Effector memory CD8-positive, alpha-beta T cell (primary cell): ENCODE results near the gene CACNG8.
A peak's percentile ranks its signal among the peaks of the same experiment; 100 is the strongest.

ENCODE experiments used
- ATAC-seq: fragments of 150-1000 bp; cut with Tn5 transposase; replicated peaks from 2 replicates; pipeline ENCODE4 v1.10.0; 2021; ENCODE audit warnings: mild to moderate bottlenecking, moderate library complexity
- DNase-seq, 3 experiments: peaks; one replicate each; pipeline ENCODE4 v3.0.0; 2021
- H3K27ac Mint-ChIP-seq, 2 donors: one replicate each; pipeline ENCODE4 v1.8.0; 2022; ENCODE audit warnings: mild to moderate bottlenecking in 2 of 2, mixed read lengths in 2 of 2, moderate library complexity in 2 of 2
- H3K27me3 Mint-ChIP-seq, 2 donors: one replicate each; pipeline ENCODE4 v1.8.0; 2022; ENCODE audit warnings: mixed read lengths in 2 of 2
- H3K36me3 Mint-ChIP-seq: one replicate; pipeline ENCODE4 v1.8.0; 2022; ENCODE audit warnings: mild to moderate bottlenecking, moderate library complexity, mixed read lengths; ENCODE audit not compliant: insufficient read depth
- H3K4me1 Mint-ChIP-seq, 2 donors: one replicate each; pipeline ENCODE4 v1.8.0; 2022; ENCODE audit warnings: low read depth in 2 of 2, mixed read lengths in 2 of 2
- H3K4me3 Mint-ChIP-seq, 2 donors: one replicate each; pipeline ENCODE4 v1.8.0; 2022; ENCODE audit warnings: mild to moderate bottlenecking in 2 of 2, mixed read lengths in 2 of 2, moderate library complexity in 2 of 2
- H3K9me3 Mint-ChIP-seq, 2 donors: one replicate each; pipeline ENCODE4 v1.8.0; 2022; ENCODE audit warnings: mixed read lengths in 2 of 2

CACNG8 gene

GRCh38 chr19:53977991-53978731 lies 15.4 kb downstream of the CACNG8 start:
- H3K4me3 Mint-ChIP-seq = peak overlapping the region; percentile 55 to 65
- H3K36me3 Mint-ChIP-seq = peaks cover 3% of the 10 kb centered on the region
- no peak overlapping the region for H3K27ac Mint-ChIP-seq
- peaks cover 0 to 9% of the 10 kb centered on the region in 2 donors for H3K9me3 Mint-ChIP-seq
- peaks cover 20 to 23% of the 10 kb centered on the region in 2 donors for H3K4me1 Mint-ChIP-seq
- DNase-seq (no peak), ATAC-seq (no peak)
- H3K27me3 Mint-ChIP-seq = peaks cover 57 to 65% of the 10 kb centered on the region in 2 donors

GRCh38 chr19:53978975-53979801 lies 16.5 kb downstream of the CACNG8 start:
- Mint-ChIP-seq H3K27me3 (peaks cover 57 to 64% of the 10 kb centered on the region in 2 donors), H3K4me1 (peaks cover 20 to 23% of the 10 kb centered on the region in 2 donors), H3K27ac (no peak overlapping the region), H3K4me3 (peak overlapping the region; percentile 4 to 34), H3K9me3 (peaks cover 0 to 9% of the 10 kb centered on the region in 2 donors), H3K36me3 (peaks cover 3% of the 10 kb centered on the region)
- ATAC-seq (no peak), DNase-seq (no peak)

GRCh38 chr19:53980539-53981375 lies 18.0 kb downstream of the CACNG8 start:
- no peak for DNase-seq
- H3K27ac Mint-ChIP-seq = no peak overlapping the region
- H3K9me3 Mint-ChIP-seq = peaks cover 0 to 9% of the 10 kb centered on the region in 2 donors
- ATAC-seq = no peak
- peaks cover 53 to 59% of the 10 kb centered on the region in 2 donors for H3K27me3 Mint-ChIP-seq
- peaks cover 3% of the 10 kb centered on the region for H3K36me3 Mint-ChIP-seq
- peak overlapping the region; percentile 39 to 56 for H3K4me3 Mint-ChIP-seq
- peaks cover 20 to 23% of the 10 kb centered on the region in 2 donors for H3K4me1 Mint-ChIP-seq

GRCh38 chr19:53981376-53981951 lies 18.7 kb downstream of the CACNG8 start:
- Mint-ChIP-seq H3K27ac (no peak overlapping the region), H3K4me3 (peak overlapping the region; percentile 52 to 56), H3K4me1 (peaks cover 20 to 23% of the 10 kb centered on the region in 2 donors), H3K27me3 (peaks cover 47 to 53% of the 10 kb centered on the region in 2 donors), H3K36me3 (peaks cover 3% of the 10 kb centered on the region), H3K9me3 (peaks cover 0 to 9% of the 10 kb centered on the region in 2 donors)
- DNase-seq (no peak), ATAC-seq (no peak)

- Mint-ChIP-seq H3K9me3 (peaks cover 0 to 9% of the 10 kb centered on the region in 2 donors), H3K27ac (no peak overlapping the region), H3K4me3 (peak overlapping the region; percentile 52 to 56), H3K4me1 (peaks cover 20 to 23% of the 10 kb centered on the region in 2 donors), H3K36me3 (peaks cover 3% of the 10 kb centered on the region), H3K27me3 (peaks cover 41 to 48% of the 10 kb centered on the region in 2 donors)
- no peak for DNase-seq
- no peak for ATAC-seq
Observed at GRCh38 chr19:53982001-53982451, 19.3 kb downstream of the CACNG8 start.

- Mint-ChIP-seq H3K36me3 (peaks cover 3% of the 10 kb centered on the region), H3K4me1 (peaks cover 17 to 21% of the 10 kb centered on the region in 2 donors), H3K27ac (no peak overlapping the region), H3K4me3 (no peak overlapping the region), H3K9me3 (peaks cover 0 to 9% of the 10 kb centered on the region in 2 donors), H3K27me3 (peaks cover 35 to 42% of the 10 kb centered on the region in 2 donors)
- ATAC-seq (peak; percentile 35), DNase-seq (no peak)
Observed at GRCh38 chr19:53982611-53983010, 19.9 kb downstream of the CACNG8 start.

GRCh38 chr19:53983457-53984289 lies 20.9 kb downstream of the CACNG8 start:
- DNase-seq (no peak), ATAC-seq (no peak)
- H3K27ac Mint-ChIP-seq = no peak overlapping the region
- H3K36me3 Mint-ChIP-seq = peaks cover 3% of the 10 kb centered on the region
- peaks cover 13 to 18% of the 10 kb centered on the region in 2 donors for H3K4me1 Mint-ChIP-seq
- H3K9me3 Mint-ChIP-seq = peaks cover 0 to 9% of the 10 kb centered on the region in 2 donors
- peaks cover 30 to 31% of the 10 kb centered on the region in 2 donors for H3K27me3 Mint-ChIP-seq
- H3K4me3 Mint-ChIP-seq = no peak overlapping the region

GRCh38 chr19:53985863-53986262 lies 23.1 kb downstream of the CACNG8 start:
- Mint-ChIP-seq H3K9me3 (peaks cover 0 to 2% of the 10 kb centered on the region in 2 donors), H3K36me3 (no peaks in the 10 kb centered on the region), H3K4me1 (peaks cover 3 to 4% of the 10 kb centered on the region in 2 donors), H3K27ac (no peak overlapping the region), H3K4me3 (no peak overlapping the region), H3K27me3 (peaks cover 9 to 14% of the 10 kb centered on the region in 2 donors)
- DNase-seq = no peak
- ATAC-seq = no peak

GRCh38 chr19:53988981-53989380 lies 26.2 kb downstream of the CACNG8 start:
- H3K9me3 Mint-ChIP-seq = no peaks in the 10 kb centered on the region
- ATAC-seq = no peak
- no peak for DNase-seq
- no peak overlapping the region for H3K4me3 Mint-ChIP-seq
- no peak overlapping the region for H3K27ac Mint-ChIP-seq
- H3K27me3 Mint-ChIP-seq = peaks cover 24% of the 10 kb centered on the region in 2 donors
- H3K4me1 Mint-ChIP-seq = peaks cover 0 to 4% of the 10 kb centered on the region in 2 donors
- H3K36me3 Mint-ChIP-seq = no peaks in the 10 kb centered on the region

GRCh38 chr19:53989600-53990533 lies 27.1 kb downstream of the CACNG8 start:
- no peak for DNase-seq
- Mint-ChIP-seq H3K9me3 (no peaks in the 10 kb centered on the region), H3K36me3 (no peaks in the 10 kb centered on the region), H3K27ac (no peak overlapping the region), H3K27me3 (peaks cover 33% of the 10 kb centered on the region in 2 donors), H3K4me1 (peaks cover 0 to 4% of the 10 kb centered on the region in 2 donors), H3K4me3 (no peak overlapping the region)
- no peak for ATAC-seq
